ENCODE results near the gene MCTP1. TPM values are rescaled to one million over a fixed set of nuclear protein-coding genes. Genes with fewer than 3 reads are reported as not detected.

The MCTP1 gene
- total and polyA plus RNA-seq, 2 of the 8 experiments (the other 6 are each of a cell fraction or from before 2014, with no cell fraction given): 0.56 to 3.4 TPM

GRCh38 chr5:94759022-94759421, 525.9 kb downstream of the MCTP1 start:
- no peak for FAIRE-seq
- H3K9me3 ChIP-seq (ENCODE audit: insufficient read depth in 2 of 2, low read depth in 1 of 2, low read length in 1 of 2): no peaks in the 10 kb centered on the region
- no peak for DNase-seq (ENCODE audit: low read depth in 1 of 2, low spot score in 2 of 2)
- no peak overlapping the region for H4K91ac ChIP-seq (replicated peaks; ENCODE audit: insufficient read length, low read length)
- no peak overlapping the region for H2BK12ac ChIP-seq (ENCODE audit: low read depth, low read length)
- H2BK15ac ChIP-seq (ENCODE audit: low read length): no peak overlapping the region
- no peak overlapping the region for H4K8ac ChIP-seq (ENCODE audit: extremely low read depth, insufficient read depth, low read length)
- POLR2A ChIA-PET (ENCODE audit: partially characterized antibody): no interaction called here
- no peaks in the 10 kb centered on the region for H3K79me1 ChIP-seq (ENCODE audit: low read depth, low read length)
- H2BK5ac ChIP-seq (ENCODE audit: low read depth, low read length): no peak overlapping the region
- no peaks in the 10 kb centered on the region for H3K79me2 ChIP-seq (ENCODE audit: control insufficient read depth in 1 of 2, insufficient read depth in 2 of 2, low read length in 2 of 2)
- no peak overlapping the region for H2BK120ac ChIP-seq (replicated peaks; ENCODE audit: low read depth, low read length)
- no peak overlapping the region for H2AK5ac ChIP-seq (ENCODE audit: low read depth, low read length)
- no peak overlapping the region for H3K56ac ChIP-seq (replicated peaks; ENCODE audit: insufficient read length, low read depth, low read length)
- no peak overlapping the region for H3K23ac ChIP-seq (ENCODE audit: insufficient read length)
- no peaks in the 10 kb centered on the region for H4K20me1 ChIP-seq (replicated peaks in 1 of 2; ENCODE audit: control insufficient read depth in 1 of 2, insufficient read depth in 2 of 2, low read length in 2 of 2)
- H3K4me3 ChIP-seq (ENCODE audit: extremely low read depth in 1 of 4, insufficient read depth in 2 of 4, low read depth in 3 of 4, low read length in 4 of 4): no peak overlapping the region
- H3K9ac ChIP-seq (replicated peaks in 1 of 4; ENCODE audit: extremely low read depth in 1 of 4, low read depth in 3 of 4, low read length in 3 of 4): no peak overlapping the region
- no peak overlapping the region for H3K4ac ChIP-seq (replicated peaks; ENCODE audit: insufficient read length, low read depth, low read length)
- CTCF ChIA-PET (ENCODE audit: partially characterized antibody): interaction anchor here (1.0 to 2.3 kb wide), 2 partner anchors 15 to 53 kb away, joined by 4 to 8 read pairs; no protein-coding TSS in a partner anchor
- no peaks in the 10 kb centered on the region for H3K36me3 ChIP-seq (ENCODE audit: control insufficient read depth in 2 of 4, insufficient read depth in 4 of 4, low read length in 3 of 4)
- 91% methylated on average over 3 of the region's 3 CpGs; no CpG with 5 or more reads in 1 of the 2 experiments for WGBS, 2 experiments (ENCODE audit: extremely low coverage in 1 of 2, insufficient coverage in 1 of 2, insufficient read length in 1 of 2, insufficient replicate concordance in 2 of 2, low coverage in 1 of 2, low lambda C conversion rate in 2 of 2, missing lambda C conversion rate in 1 of 2)
- H4K5ac ChIP-seq (ENCODE audit: insufficient read length, low read depth, low read length): no peak overlapping the region
- no peaks in the 10 kb centered on the region for H3K23me2 ChIP-seq (ENCODE audit: low read depth, low read length)
- H3K27ac ChIP-seq (ENCODE audit: low read depth, low read length): no peak overlapping the region
- no peak for TF ChIP-seq SIRT6 (IDR thresholded peaks at IDR 0.05; ENCODE audit: low read length)
- TF ChIP-seq EP300 (IDR thresholded peaks at IDR 0.05; ENCODE audit: borderline replicate concordance in 1 of 2, low read depth in 2 of 2, low read length in 2 of 2): no peak
- TF ChIP-seq RNF2 (IDR thresholded peaks at IDR 0.05; ENCODE audit: borderline replicate concordance, low read depth, low read length, missing control alignments, poor library complexity, severe bottlenecking): no peak
- TF ChIP-seq CBX8 (IDR thresholded peaks at IDR 0.05; ENCODE audit: borderline replicate concordance, low read depth, low read length): no peak
- no peak overlapping the region for H2BK20ac ChIP-seq (ENCODE audit: low read length)
- no peak overlapping the region for H3K14ac ChIP-seq (ENCODE audit: insufficient read length)
- no peaks in the 10 kb centered on the region for H3K4me1 ChIP-seq (replicated peaks in 1 of 4; ENCODE audit: control insufficient read depth in 3 of 4, insufficient read depth in 4 of 4, low read length in 3 of 4)
- no peaks in the 10 kb centered on the region for H3K27me3 ChIP-seq (replicated peaks in 1 of 4; ENCODE audit: control insufficient read depth in 3 of 4, extremely low read depth in 1 of 4, insufficient read depth in 3 of 4, low read length in 3 of 4)
- no peak overlapping the region for H2AFZ ChIP-seq (ENCODE audit: low read length)
- no peak overlapping the region for H3K18ac ChIP-seq (ENCODE audit: extremely low read depth, low read length)
- H3K4me2 ChIP-seq (ENCODE audit: insufficient read depth in 1 of 2, low read depth in 2 of 2, low read length in 2 of 2): no peak overlapping the region

Measured in H1 (cell line).